Thyroid gland (tissue), 4 donors: ENCODE results near the gene FAM47B. TPM values are rescaled to one million over a fixed set of nuclear protein-coding genes. Genes with fewer than 3 reads are reported as not detected.

Source experiments
- DNase-seq, 2 donors: peaks; one replicate each; pipeline ENCODE4 v3.0.0-alpha.2; 2019
- H3K27ac ChIP-seq, 3 donors: fragments of 200-600 bp; sonication (generic); 1 replicate in 2 of 3; 2 replicates in 1 of 3; pipeline ENCODE4 v1.5.1; 2016 to 2019; ENCODE audit warnings: mild to moderate bottlenecking in 1 of 3, moderate library complexity in 1 of 3
- H3K27me3 ChIP-seq: fragments of 200-600 bp; sonication (generic); one replicate; pipeline ENCODE4 v1.5.1; 2019
- H3K36me3 ChIP-seq, 2 donors: fragments of 200-600 bp; sonication (generic); one replicate each; pipeline ENCODE4 v1.5.1; 2016 to 2019
- H3K4me1 ChIP-seq, 2 donors: fragments of 200-600 bp; sonication (generic); one replicate each; pipeline ENCODE4 v1.5.1; 2017 to 2019
- H3K4me3 ChIP-seq, 3 donors: fragments of 200-600 bp; sonication (generic); replicated peaks in 1 of 3; 1 replicate in 2 of 3; 2 replicates in 1 of 3; pipeline ENCODE4 v1.5.1; 2016; ENCODE audit warnings: mild to moderate bottlenecking in 1 of 3
- H3K9me3 ChIP-seq: fragments of 200-600 bp; sonication (generic); one replicate; pipeline ENCODE4 v1.5.1; 2017
- CTCF ChIP-seq, 6 experiments: fragments of 200-600 bp in 3 of 6; fragments of 450-650 bp in 3 of 6; sonication (generic) in 3 of 6; IDR thresholded peaks; one replicate each; pipeline ENCODE4 v1.5.1; 2016 to 2019; ENCODE audit warnings: antibody characterized with exemption in 6 of 6, mild to moderate bottlenecking in 2 of 6, inconsistent platforms in 1 of 6, moderate library complexity in 1 of 6
- POLR2A ChIP-seq, 2 donors: fragments of 450-650 bp; IDR thresholded peaks; one replicate each; pipeline ENCODE4 v1.6.1; 2017; ENCODE audit warnings: antibody characterized with exemption in 2 of 2, mild to moderate bottlenecking in 2 of 2, moderate library complexity in 1 of 2
- WGBS, 2 donors: methylation state at CpG; one replicate each; pipeline ENCODE4 v1.1.5; 2017; 5-methylcytosine and 5-hydroxymethylcytosine counted together
- intact Hi-C: fragments of 100-400 bp; cut with DNase I; formaldehyde crosslinking; loops from one replicate; pipeline ENCODE4 v1.15.1; 2023
- total RNA-seq, 4 donors: library from RNA; depleted of rRNA; stranded (reverse); fragments of >200 nt; gene quantifications; one replicate each; pipeline ENCODE4 v1.2.3, GENCODE V29; 2016

FAM47B gene
- total RNA-seq, 4 donors from 2014 or later, result not detected

DNA sequence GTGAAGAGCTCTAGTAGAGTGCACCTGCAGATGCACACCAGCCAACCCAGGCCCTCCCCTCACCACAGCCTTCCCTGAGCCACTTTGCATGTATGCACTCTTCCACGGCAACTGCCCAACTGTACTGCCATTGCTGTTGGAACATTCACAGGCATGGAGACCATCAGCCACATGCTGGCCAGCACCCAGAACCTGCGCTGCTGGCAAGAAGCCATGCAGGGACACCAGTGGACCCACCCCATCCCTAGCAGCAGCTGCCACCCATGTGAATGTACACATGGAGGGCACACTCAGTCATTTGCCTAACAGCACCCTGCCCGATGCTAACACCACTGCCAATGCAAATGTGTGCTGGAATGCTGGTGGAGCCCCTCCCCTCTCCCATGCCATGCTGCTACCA is 35.6 kb downstream of the FAM47B start:
- no peak for DNase-seq
- Histone ChIP-seq H3K27ac (no peak overlapping the region), H3K4me1 (no peaks in the 10 kb centered on the region), H3K27me3 (peaks cover 5% of the 10 kb centered on the region), H3K9me3 (no peaks in the 10 kb centered on the region), H3K36me3 (no peaks in the 10 kb centered on the region), H3K4me3 (no peak overlapping the region)
- TF ChIP-seq POLR2A (IDR thresholded peaks at IDR 0.05) (no peak), CTCF (IDR thresholded peaks at IDR 0.05) (no peak)
- WGBS, 2 donors, result 100% methylated on average over 1 of the region's 3 CpGs; no CpG with 5 or more reads in 1 of the 2 donors
- intact Hi-C loops, result no loop called here

GRCh38 chrX:34987646-34988045 is 45.0 kb downstream of the FAM47B start:
- TF ChIP-seq CTCF (IDR thresholded peaks at IDR 0.05), result no peak
- no peak for TF ChIP-seq POLR2A (IDR thresholded peaks at IDR 0.05)
- 32 to 67% methylated on average over 1 of the region's 1 CpG for WGBS, 2 donors
- intact Hi-C loops, result no loop called here
- Histone ChIP-seq H3K4me3 (no peak overlapping the region), H3K36me3 (no peaks in the 10 kb centered on the region), H3K27ac (no peak overlapping the region), H3K9me3 (no peaks in the 10 kb centered on the region), H3K4me1 (no peaks in the 10 kb centered on the region), H3K27me3 (no peaks in the 10 kb centered on the region)
- DNase-seq, result no peak
